ENCODE results near the gene ZACN.

The ZACN gene

GRCh38 chr17:76122431-76123190 is 43.6 kb downstream of the ZACN start:
- peak overlapping the region; percentile 13; the same call in 1 of the 2 replicates for H3K27ac ChIP-seq
- no peak for TF ChIP-seq CTCF (IDR thresholded peaks at IDR 0.05; ENCODE audit: low read depth, low read length)
- no peaks in the 10 kb centered on the region for H3K27me3 ChIP-seq (ENCODE audit: insufficient read depth, low read depth, severe bottlenecking)
- no peaks in the 10 kb centered on the region for H3K36me3 ChIP-seq
- H3K4me3 ChIP-seq (ENCODE audit: low read depth, low read length), result no peak overlapping the region
- no peak for DNase-seq
- no peaks in the 10 kb centered on the region for H3K9me3 ChIP-seq (ENCODE audit: severe bottlenecking)

- H3K27ac ChIP-seq, result no peak overlapping the region
- H3K4me3 ChIP-seq (ENCODE audit: low read depth, low read length), result no peak overlapping the region
Measured at GRCh38 chr17:76123191-76123499, 44.2 kb downstream of the ZACN start.

GRCh38 chr17:76123749-76124581 is 45.0 kb downstream of the ZACN start:
- H3K27ac ChIP-seq, result no peak overlapping the region
- no peak for DNase-seq
- 0 out of 2 replicates have a peak, but pooled peaks have one; percentile 7 for TF ChIP-seq CTCF (IDR thresholded peaks at IDR 0.05; ENCODE audit: low read depth, low read length)
- no peaks in the 10 kb centered on the region for H3K27me3 ChIP-seq (ENCODE audit: insufficient read depth, low read depth, severe bottlenecking)
- H3K4me3 ChIP-seq (ENCODE audit: low read depth, low read length), result no peak overlapping the region
- no peaks in the 10 kb centered on the region for H3K9me3 ChIP-seq (ENCODE audit: severe bottlenecking)
- no peaks in the 10 kb centered on the region for H3K36me3 ChIP-seq

More at GRCh38 chr17:76123191-76123499, 44.2 kb downstream of the ZACN start:
- no peak for DNase-seq
- Histone ChIP-seq H3K9me3 (ENCODE audit: severe bottlenecking) (no peaks in the 10 kb centered on the region), H3K27me3 (ENCODE audit: insufficient read depth, low read depth, severe bottlenecking) (no peaks in the 10 kb centered on the region), H3K36me3 (no peaks in the 10 kb centered on the region)
- TF ChIP-seq CTCF (IDR thresholded peaks at IDR 0.05; ENCODE audit: low read depth, low read length), result no peak

GRCh38 chr17:76124582-76125390 is 45.8 kb downstream of the ZACN start:
- DNase-seq, result peak; percentile 68
- H3K36me3 ChIP-seq, result no peaks in the 10 kb centered on the region
- peak; percentile 84 for TF ChIP-seq CTCF (IDR thresholded peaks at IDR 0.05; ENCODE audit: low read depth, low read length)
- no peak overlapping the region for H3K27ac ChIP-seq
- H3K9me3 ChIP-seq (ENCODE audit: severe bottlenecking), result no peaks in the 10 kb centered on the region
- H3K27me3 ChIP-seq (ENCODE audit: insufficient read depth, low read depth, severe bottlenecking), result no peaks in the 10 kb centered on the region
- H3K4me3 ChIP-seq (ENCODE audit: low read depth, low read length), result no peak overlapping the region

- no peak for DNase-seq
- Histone ChIP-seq H3K9me3 (ENCODE audit: severe bottlenecking) (no peaks in the 10 kb centered on the region), H3K36me3 (no peaks in the 10 kb centered on the region), H3K27ac (no peak overlapping the region), H3K27me3 (ENCODE audit: insufficient read depth, low read depth, severe bottlenecking) (no peaks in the 10 kb centered on the region), H3K4me3 (ENCODE audit: low read depth, low read length) (no peak overlapping the region)
- no peak for TF ChIP-seq CTCF (IDR thresholded peaks at IDR 0.05; ENCODE audit: low read depth, low read length)
Measured at GRCh38 chr17:76125391-76125675, 46.4 kb downstream of the ZACN start.
